Karpas-422 (cell line): ENCODE measurements around the gene SMARCC2. TPM values are rescaled to one million over a fixed set of nuclear protein-coding genes. Genes with fewer than 3 reads are reported as not detected.

ENCODE experiments used
- DNase-seq: peaks from one replicate; pipeline ENCODE4 v3.0.0-alpha.2; 2015
- H2AFZ ChIP-seq: fragments of 200-600 bp; sonication (generic); 2 replicates; pipeline ENCODE4 v1.6.1; 2014; ENCODE audit warnings: antibody characterized with exemption, low read length, mixed read lengths
- H3K27ac ChIP-seq: fragments of 200-600 bp; sonication (generic); 2 replicates; pipeline ENCODE4 v1.5.1; 2014; ENCODE audit warnings: mild to moderate bottlenecking, low read length, moderate library complexity
- H3K27me3 ChIP-seq: fragments of 200-600 bp; sonication (generic); 2 replicates; pipeline ENCODE4 v1.6.1; 2014; ENCODE audit warnings: low read length, mixed read lengths
- H3K36me3 ChIP-seq: fragments of 200-600 bp; sonication (generic); 2 replicates; pipeline ENCODE4 v1.6.1; 2014; ENCODE audit warnings: low read length, mixed read lengths; ENCODE audit not compliant: insufficient read depth
- H3K4me1 ChIP-seq: fragments of 200-600 bp; sonication (generic); 2 replicates; pipeline ENCODE4 v1.6.1; 2014; ENCODE audit warnings: mild to moderate bottlenecking, low read length, mixed read lengths
- H3K4me2 ChIP-seq: fragments of 200-600 bp; sonication (generic); 2 replicates; pipeline ENCODE4 v1.6.1; 2014; ENCODE audit warnings: low read length, low read depth, mild to moderate bottlenecking; ENCODE audit not compliant: poor library complexity, severe bottlenecking
- H3K4me3 ChIP-seq: fragments of 200-600 bp; sonication (generic); 2 replicates; pipeline ENCODE4 v1.5.1; 2014; ENCODE audit warnings: mild to moderate bottlenecking, antibody characterized with exemption, low read length, mixed read lengths
- H3K79me2 ChIP-seq: fragments of 200-600 bp; sonication (generic); 2 replicates; pipeline ENCODE4 v1.6.1; 2014; ENCODE audit warnings: mild to moderate bottlenecking, low read length, mixed read lengths
- H3K9ac ChIP-seq: fragments of 200-600 bp; sonication (generic); 2 replicates; pipeline ENCODE4 v1.6.0; 2014; ENCODE audit warnings: low read length
- H3K9me2 ChIP-seq: fragments of 200-600 bp; sonication (generic), shearing (Covaris generic); replicated peaks from 2 replicates; pipeline ENCODE4 v1.6.0; 2014; ENCODE audit warnings: mild to moderate bottlenecking, low read length, moderate library complexity; ENCODE audit not compliant: insufficient read depth
- H3K9me3 ChIP-seq: fragments of 300-700, 200-600 bp; sonication (generic); 2 replicates; pipeline ENCODE4 v1.6.1; 2014; ENCODE audit warnings: low read length, mixed read lengths
- H4K20me1 ChIP-seq: fragments of 200-600 bp; sonication (generic); 2 replicates; pipeline ENCODE4 v1.6.1; 2014; ENCODE audit warnings: mild to moderate bottlenecking, antibody characterized with exemption, low read length, low read depth; ENCODE audit not compliant: insufficient read depth
- total RNA-seq: library from RNA; depleted of rRNA; stranded (reverse); fragments of >200 nt; shearing (Covaris generic); gene quantifications from 2 replicates; pipeline ENCODE4 v1.2.3, GENCODE V29; 2014; ENCODE audit warnings: low replicate concordance

SMARCC2 gene
- total RNA-seq, 1 experiment from 2014 or later, result 26.2 TPM

DNA sequence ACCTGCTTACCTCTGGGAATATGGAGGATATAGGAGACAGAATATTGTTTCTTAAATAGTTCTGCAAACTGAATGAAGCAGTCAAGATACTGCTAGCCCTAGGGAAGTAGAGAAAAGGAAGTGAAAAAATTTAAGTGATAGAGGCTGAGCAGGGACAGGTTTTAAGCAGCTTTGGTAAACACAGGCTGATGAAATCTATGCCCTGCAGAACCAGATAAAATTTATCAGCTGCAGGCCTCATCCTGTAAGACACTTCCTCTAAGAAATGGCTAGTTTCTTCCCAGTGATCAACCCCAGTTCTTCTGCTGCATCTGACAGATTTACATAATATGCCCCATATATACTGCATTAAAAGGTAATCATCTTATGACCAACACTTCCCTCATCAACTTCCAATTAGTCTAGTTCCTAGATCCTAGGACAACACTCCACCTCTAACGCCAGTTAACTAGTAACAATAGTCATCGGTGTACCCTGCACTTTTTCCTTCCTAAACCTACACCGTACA lies 62.5 kb downstream of the SMARCC2 start:
- Histone ChIP-seq H3K4me3 (peak overlapping the region; percentile 63), H2AFZ (no peak overlapping the region), H3K9me2 (no peaks in the 10 kb centered on the region), H3K9me3 (no peaks in the 10 kb centered on the region), H3K4me1 (peaks cover 28% of the 10 kb centered on the region), H3K27me3 (no peaks in the 10 kb centered on the region), H3K79me2 (peaks cover 27% of the 10 kb centered on the region), H4K20me1 (no peaks in the 10 kb centered on the region), H3K9ac (peak overlapping the region; percentile 65), H3K36me3 (peaks cover 14% of the 10 kb centered on the region), H3K4me2 (peak overlapping the region; percentile 90), H3K27ac (peak overlapping the region; percentile 88)
- peak; percentile 67 for DNase-seq

DNA sequence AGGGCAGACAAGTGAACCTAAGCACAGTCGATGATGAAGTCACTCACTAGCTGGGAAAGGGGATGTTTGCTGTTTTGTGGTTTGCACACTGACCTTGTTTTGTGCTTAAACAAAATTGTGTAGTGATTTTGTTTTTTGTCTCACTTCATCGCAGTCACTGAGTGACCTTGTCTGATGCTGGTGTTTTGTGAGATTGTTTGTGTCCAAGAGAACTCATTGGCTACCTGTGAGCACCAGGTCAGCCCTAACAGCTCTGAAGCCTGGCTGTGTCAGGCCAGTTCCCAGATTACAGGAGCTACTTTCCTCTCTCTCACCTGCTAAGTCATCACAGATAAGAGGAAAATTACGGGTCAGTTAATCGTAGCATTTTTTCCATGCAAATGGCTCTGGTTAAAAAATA lies 65.2 kb downstream of the SMARCC2 start:
- Histone ChIP-seq H3K4me1 (peaks cover 33% of the 10 kb centered on the region), H3K9me2 (no peaks in the 10 kb centered on the region), H3K36me3 (0 out of 2 replicates have a peak, but pooled peaks cover 6% of the 10 kb centered on the region), H3K79me2 (peaks cover 27% of the 10 kb centered on the region), H3K9me3 (no peaks in the 10 kb centered on the region), H3K27me3 (no peaks in the 10 kb centered on the region), H2AFZ (no peak overlapping the region), H3K9ac (no peak overlapping the region), H3K4me3 (no peak overlapping the region), H3K4me2 (no peak overlapping the region), H4K20me1 (no peaks in the 10 kb centered on the region), H3K27ac (no peak overlapping the region)
- DNase-seq, result no peak

DNA sequence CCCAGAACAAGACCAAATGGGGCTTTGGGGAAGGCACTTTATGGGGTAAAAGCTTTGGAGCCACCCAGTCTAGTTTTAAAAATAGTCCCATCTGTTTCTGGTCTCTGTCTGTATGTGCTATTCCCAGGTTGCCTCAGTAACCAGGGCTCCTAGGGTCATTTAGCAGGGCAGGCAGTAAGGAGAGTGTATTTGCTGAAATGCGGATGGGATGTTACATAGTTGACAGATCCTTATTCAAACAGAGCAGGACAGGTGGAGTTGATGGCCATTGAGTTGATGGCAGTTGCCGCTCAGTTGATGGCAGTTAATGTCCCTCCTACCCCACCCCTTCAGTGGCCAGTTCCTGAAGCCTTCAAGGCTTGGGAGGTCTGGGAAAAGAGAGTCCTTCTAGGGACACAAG lies 66.6 kb downstream of the SMARCC2 start:
- H3K4me2 ChIP-seq, result no peak overlapping the region
- peaks cover 38% of the 10 kb centered on the region for H3K4me1 ChIP-seq

DNA sequence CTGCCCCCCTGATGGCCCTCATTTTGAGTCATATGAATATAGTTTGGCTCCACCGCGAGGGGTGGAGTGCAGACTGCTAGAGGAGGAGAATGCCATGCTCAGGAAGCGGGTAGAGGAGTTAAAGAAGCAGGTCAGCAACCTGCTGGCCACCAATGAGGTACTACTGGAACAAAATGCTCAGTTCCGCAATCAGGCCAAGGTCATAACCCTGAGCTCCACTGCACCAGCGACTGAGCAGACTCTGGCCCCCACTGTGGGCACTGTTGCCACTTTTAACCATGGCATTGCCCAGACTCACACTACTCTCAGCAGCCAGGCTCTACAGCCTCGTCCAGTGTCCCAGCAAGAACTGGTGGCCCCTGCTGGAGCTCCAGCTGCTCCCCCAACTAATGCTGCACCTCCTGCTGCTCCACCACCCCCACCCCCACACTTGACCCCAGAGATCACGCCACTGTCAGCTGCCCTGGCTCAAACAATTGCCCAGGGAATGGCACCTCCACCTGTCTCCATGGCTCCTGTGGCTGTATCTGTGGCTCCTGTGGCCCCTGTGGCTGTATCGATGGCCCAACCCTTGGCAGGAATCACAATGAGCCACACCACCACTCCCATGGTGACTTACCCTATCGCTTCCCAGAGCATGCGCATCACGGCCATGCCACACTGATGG lies 67.9 kb downstream of the SMARCC2 start:
- DNase-seq, result no peak
- Histone ChIP-seq H3K27me3 (no peaks in the 10 kb centered on the region), H4K20me1 (no peaks in the 10 kb centered on the region), H3K4me1 (peaks cover 25% of the 10 kb centered on the region), H2AFZ (no peak overlapping the region), H3K9me2 (no peaks in the 10 kb centered on the region), H3K27ac (no peak overlapping the region), H3K79me2 (peaks cover 32% of the 10 kb centered on the region), H3K4me3 (no peak overlapping the region), H3K9me3 (no peaks in the 10 kb centered on the region), H3K9ac (no peak overlapping the region), H3K36me3 (peaks cover 9% of the 10 kb centered on the region), H3K4me2 (no peak overlapping the region)

More for the DNA sequence above, 66.6 kb downstream of the SMARCC2 start:
- no peak overlapping the region for H3K27ac ChIP-seq
- 0 out of 2 replicates have a peak, but pooled peaks cover 6% of the 10 kb centered on the region for H3K36me3 ChIP-seq
- no peaks in the 10 kb centered on the region for H3K9me3 ChIP-seq
- DNase-seq, result no peak
- H4K20me1 ChIP-seq, result no peaks in the 10 kb centered on the region
- no peak overlapping the region for H3K9ac ChIP-seq
- H3K27me3 ChIP-seq, result no peaks in the 10 kb centered on the region
- no peaks in the 10 kb centered on the region for H3K9me2 ChIP-seq
- no peak overlapping the region for H2AFZ ChIP-seq
- no peak overlapping the region for H3K4me3 ChIP-seq
- H3K79me2 ChIP-seq, result peaks cover 23% of the 10 kb centered on the region

DNA sequence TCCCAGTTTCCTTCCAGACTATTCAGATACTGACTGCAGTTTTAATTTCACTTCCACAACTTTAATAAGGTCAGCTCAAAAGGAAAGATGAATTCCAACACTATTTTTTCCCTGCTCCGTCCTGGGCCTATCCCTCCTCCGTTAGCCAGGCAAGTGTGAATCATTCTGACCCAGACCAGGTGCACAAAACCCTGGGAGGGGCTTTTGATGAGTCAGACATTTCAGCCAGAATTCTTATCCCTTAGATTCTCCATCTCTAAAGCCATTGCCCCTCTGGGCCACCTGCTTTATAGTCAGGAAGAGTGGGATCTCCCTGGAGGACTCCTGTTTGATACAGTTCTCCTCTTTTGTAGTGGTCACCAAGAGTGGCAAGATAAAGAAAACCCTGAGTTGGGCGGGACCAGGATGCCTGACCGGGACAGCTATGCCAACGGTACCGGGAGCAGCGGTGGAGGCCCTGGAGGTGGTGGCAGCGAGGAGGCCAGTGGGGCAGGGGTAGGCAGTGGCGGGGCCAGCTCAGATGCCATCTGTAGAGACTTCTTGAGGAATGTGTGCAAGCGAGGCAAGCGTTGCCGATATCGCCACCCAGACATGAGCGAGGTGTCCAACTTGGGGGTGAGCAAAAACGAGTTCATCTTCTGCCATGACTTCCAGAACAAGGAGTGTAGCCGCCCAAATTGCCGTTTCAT lies 69.0 kb downstream of the SMARCC2 start:
- H3K79me2 ChIP-seq, result peaks cover 32% of the 10 kb centered on the region
- peaks cover 21% of the 10 kb centered on the region for H3K4me1 ChIP-seq
- no peaks in the 10 kb centered on the region for H3K27me3 ChIP-seq
- H3K9me3 ChIP-seq, result no peaks in the 10 kb centered on the region
- H3K4me2 ChIP-seq, result peak overlapping the region; percentile 94
- H3K9ac ChIP-seq, result peak overlapping the region; percentile 77
- H3K4me3 ChIP-seq, result peak overlapping the region; percentile 74; the same call in 1 of the 2 replicates
- DNase-seq, result no peak
- no peak overlapping the region for H3K27ac ChIP-seq
- no peaks in the 10 kb centered on the region for H4K20me1 ChIP-seq
- peaks cover 9% of the 10 kb centered on the region for H3K36me3 ChIP-seq
- H3K9me2 ChIP-seq, result no peaks in the 10 kb centered on the region
- no peak overlapping the region for H2AFZ ChIP-seq

DNA sequence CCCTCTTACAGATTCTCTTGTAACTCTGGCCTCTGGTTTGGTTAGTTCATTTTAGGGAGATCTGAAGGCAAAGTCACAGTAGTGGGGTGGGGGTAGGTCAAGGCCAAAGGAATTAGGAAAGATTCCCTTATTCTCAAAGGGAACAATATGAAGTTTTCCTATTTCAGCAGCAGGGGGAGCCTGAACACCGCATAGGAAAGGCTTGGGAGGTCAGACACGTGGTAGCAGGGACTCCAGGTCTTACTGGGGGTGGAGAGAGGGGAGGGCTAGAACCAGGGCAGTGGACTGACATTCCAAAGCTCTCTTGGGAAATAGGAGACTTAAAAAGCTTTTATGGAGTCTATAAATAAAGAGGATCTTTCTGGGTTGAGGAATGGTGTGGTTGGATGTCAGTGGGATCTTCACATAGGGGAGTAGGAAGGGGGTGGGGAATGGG lies 69.9 kb downstream of the SMARCC2 start:
- H3K9me2 ChIP-seq, result no peaks in the 10 kb centered on the region
- H3K9ac ChIP-seq, result peak overlapping the region; percentile 77
- DNase-seq, result peak; percentile 87
- H3K4me2 ChIP-seq, result peak overlapping the region; percentile 94
- H3K4me3 ChIP-seq, result peak overlapping the region; percentile 74
- no peaks in the 10 kb centered on the region for H4K20me1 ChIP-seq
- H3K9me3 ChIP-seq, result no peaks in the 10 kb centered on the region
- H3K27ac ChIP-seq, result peak overlapping the region; percentile 61
- no peaks in the 10 kb centered on the region for H3K27me3 ChIP-seq
- no peak overlapping the region for H2AFZ ChIP-seq
- peaks cover 32% of the 10 kb centered on the region for H3K79me2 ChIP-seq
- peaks cover 25% of the 10 kb centered on the region for H3K4me1 ChIP-seq
- peaks cover 9% of the 10 kb centered on the region for H3K36me3 ChIP-seq

DNA sequence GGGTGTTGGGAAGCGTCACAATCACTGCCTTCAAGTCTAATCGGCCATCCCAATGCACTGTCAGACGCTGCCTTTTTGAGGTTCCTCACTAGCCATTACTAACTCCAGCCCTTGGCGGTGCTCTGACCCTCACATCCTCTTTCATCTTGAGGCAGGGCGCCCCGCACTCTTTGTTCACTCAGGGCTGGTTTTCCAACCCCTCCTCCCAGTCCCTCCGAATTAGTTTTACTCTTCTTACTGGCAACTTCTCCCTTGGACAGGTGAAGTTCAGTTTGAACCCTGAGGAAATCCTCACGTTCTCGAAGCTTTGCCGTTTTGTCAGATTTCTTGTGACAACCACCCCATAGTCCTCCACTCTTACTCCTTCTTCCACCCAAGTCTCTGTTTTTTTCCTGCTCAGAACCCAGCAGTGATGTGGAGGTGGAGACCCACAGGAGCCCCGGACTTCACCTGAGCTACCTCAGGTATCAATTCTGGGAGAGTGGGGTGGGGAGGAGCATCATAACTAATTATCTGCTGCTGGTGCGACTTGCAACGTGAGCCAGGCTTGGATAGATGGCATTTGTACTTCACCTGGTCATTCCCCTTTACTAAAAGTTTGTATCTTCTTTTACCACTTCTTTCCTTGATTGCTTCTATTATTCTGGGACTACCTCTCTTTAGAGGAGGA lies 70.5 kb downstream of the SMARCC2 start:
- Histone ChIP-seq H4K20me1 (no peaks in the 10 kb centered on the region), H3K9me3 (no peaks in the 10 kb centered on the region), H3K4me2 (peak overlapping the region; percentile 94), H3K4me1 (peaks cover 25% of the 10 kb centered on the region), H2AFZ (no peak overlapping the region), H3K27me3 (no peaks in the 10 kb centered on the region), H3K79me2 (peaks cover 30% of the 10 kb centered on the region), H3K27ac (peak overlapping the region; percentile 61), H3K36me3 (peaks cover 10% of the 10 kb centered on the region), H3K9ac (peak overlapping the region; percentile 77), H3K9me2 (no peaks in the 10 kb centered on the region), H3K4me3 (peak overlapping the region; percentile 74)
- DNase-seq, result no peak
